ENCODE measurements around the gene NOS1. TPM values are rescaled to one million over a fixed set of nuclear protein-coding genes. Genes with fewer than 3 reads are reported as not detected.
"Not testable (repeated sequence)": the region's sequence is repeated elsewhere in the genome, so short reads cannot be mapped to it uniquely, and the experiment has no call there.

The NOS1 gene
- total and polyA plus RNA-seq, 10 donors, result 0.03 to 0.22 (median 0.04) TPM; not detected in 6

GRCh38 chr12:117227000-117227653, 134.3 kb downstream of the NOS1 start:
- H3K27me3 ChIP-seq (replicated peaks in 1 of 7), result peaks cover 0 to 41% (median 0%) of the 10 kb centered on the region in 7 donors
- TF ChIP-seq CTCF (IDR thresholded peaks at IDR 0.05 in 8 of 11, conservative IDR thresholded peaks at IDR 0.05 in 3 of 11), result no peak
- no peak for TF ChIP-seq POLR2A (IDR thresholded peaks at IDR 0.05)
- no peak for TF ChIP-seq POLR2AphosphoS5 (IDR thresholded peaks at IDR 0.05)
- H3K36me3 ChIP-seq, result no peaks in the 10 kb centered on the region
- no peaks in the 10 kb centered on the region for H3K9me3 ChIP-seq
- WGBS, 5 donors, result 43 to 62% (median 49%) methylated on average over 11 to 12 of the region's 12 CpGs
- DNase-seq, result no peak
- no peaks in the 10 kb centered on the region for H3K4me1 ChIP-seq
- intact Hi-C loops (cut with DNase I; ENCODE audit: low total_unique reads), result no loop called here
- H3K4me3 ChIP-seq, result no peak overlapping the region
- no peak overlapping the region for H3K27ac ChIP-seq

- peak; percentile 45 for DNase-seq
- Histone ChIP-seq H3K4me1 (no peaks in the 10 kb centered on the region), H3K4me3 (no peak overlapping the region), H3K9me3 (no peaks in the 10 kb centered on the region), H3K36me3 (no peaks in the 10 kb centered on the region), H3K27me3 (replicated peaks in 1 of 7) (peaks cover 0 to 36% (median 0%) of the 10 kb centered on the region in 7 donors), H3K27ac (no peak overlapping the region)
- no peak for TF ChIP-seq CTCF (IDR thresholded peaks at IDR 0.05 in 8 of 11, conservative IDR thresholded peaks at IDR 0.05 in 3 of 11)
- no peak for TF ChIP-seq POLR2AphosphoS5 (IDR thresholded peaks at IDR 0.05)
- no peak for TF ChIP-seq POLR2A (IDR thresholded peaks at IDR 0.05)
- WGBS, 5 donors, result 71 to 85% (median 81%) methylated on average over 10 of the region's 10 CpGs
- intact Hi-C loops (cut with DNase I; ENCODE audit: low total_unique reads), result no loop called here
Measured at GRCh38 chr12:117226505-117226904, 134.9 kb downstream of the NOS1 start.

- H3K27me3 ChIP-seq (replicated peaks in 1 of 7), result peaks cover 0 to 38% (median 0%) of the 10 kb centered on the region in 7 donors
- intact Hi-C loops (cut with DNase I; ENCODE audit: low total_unique reads), result no loop called here
- H3K27ac ChIP-seq, result no peak overlapping the region
- no peaks in the 10 kb centered on the region for H3K4me1 ChIP-seq
- WGBS, 5 donors, result 74 to 91% (median 81%) methylated on average over 6 of the region's 6 CpGs
- DNase-seq, result no peak
- H3K36me3 ChIP-seq, result no peaks in the 10 kb centered on the region
- H3K4me3 ChIP-seq, result no peak overlapping the region
- H3K9me3 ChIP-seq, result no peaks in the 10 kb centered on the region
- TF ChIP-seq CTCF (IDR thresholded peaks at IDR 0.05 in 8 of 11, conservative IDR thresholded peaks at IDR 0.05 in 3 of 11) (no peak), POLR2AphosphoS5 (IDR thresholded peaks at IDR 0.05) (no peak), POLR2A (IDR thresholded peaks at IDR 0.05) (no peak)
Measured at GRCh38 chr12:117225179-117225578, 136.2 kb downstream of the NOS1 start.

- H3K36me3 ChIP-seq; H3K4me1 ChIP-seq; intact Hi-C loops (cut with DNase I; ENCODE audit: low total_unique reads); H3K4me3 ChIP-seq; DNase-seq; H3K9me3 ChIP-seq; H3K27ac ChIP-seq: not testable (repeated sequence)
- peaks cover 0 to 51% (median 0%) of the 10 kb centered on the region in 7 donors for H3K27me3 ChIP-seq (replicated peaks in 1 of 7)
- 68 to 81% (median 76%) methylated on average over 5 of the region's 5 CpGs for WGBS, 5 donors
Measured at GRCh38 chr12:117220947-117221346, 140.5 kb downstream of the NOS1 start.
